Stimulated activated memory B cell treated with anti-CD40 and anti-IgM and Interleukin-4, amounts not matched to agents 10 μg/mL and 1 μg/mL and 100 μg/mL, for 72 hours (primary cell): Measurements from ENCODE around the gene ARHGEF28.

Source experiments
- ATAC-seq: fragments of 150-1000 bp; cut with Tn5 transposase; 2 replicates; pipeline ENCODE4 v1.10.0; 2021
- H3K27ac Mint-ChIP-seq: one replicate; pipeline ENCODE4 v1.8.0; 2022; ENCODE audit warnings: mild to moderate bottlenecking, mixed read lengths
- H3K27me3 Mint-ChIP-seq: one replicate; pipeline ENCODE4 v1.8.0; 2022; ENCODE audit warnings: mixed read lengths
- H3K36me3 Mint-ChIP-seq: one replicate; pipeline ENCODE4 v1.8.0; 2022; ENCODE audit warnings: mixed read lengths
- H3K4me1 Mint-ChIP-seq: one replicate; pipeline ENCODE4 v1.8.0; 2022; ENCODE audit warnings: mixed read lengths
- H3K4me3 Mint-ChIP-seq: one replicate; pipeline ENCODE4 v1.8.0; 2022; ENCODE audit warnings: mild to moderate bottlenecking, moderate library complexity, mixed read lengths
- H3K9me3 Mint-ChIP-seq: one replicate; pipeline ENCODE4 v1.8.0; 2022; ENCODE audit warnings: mixed read lengths

ARHGEF28 gene

DNA sequence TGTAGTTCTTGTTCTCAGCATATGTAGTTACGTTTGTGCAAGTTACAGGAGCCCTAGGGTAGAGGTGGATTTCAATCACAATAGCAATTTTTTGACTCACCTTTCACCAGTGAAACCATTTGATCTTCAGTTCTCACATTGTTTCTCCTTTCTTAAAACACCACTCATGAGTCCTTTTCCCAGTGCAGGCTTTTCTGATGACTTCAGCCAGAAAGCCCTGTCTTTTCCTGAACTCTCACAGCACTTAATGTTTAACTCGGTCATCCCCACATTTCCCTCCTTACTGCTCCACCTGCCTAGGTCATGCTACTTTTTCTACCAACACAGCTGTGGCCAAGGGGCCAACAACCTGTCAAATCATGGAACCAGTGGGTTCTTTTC is 37.9 kb downstream of the ARHGEF28 start:
- Mint-ChIP-seq H3K4me1 (no peaks in the 10 kb centered on the region), H3K36me3 (no peaks in the 10 kb centered on the region), H3K27me3 (no peaks in the 10 kb centered on the region), H3K27ac (no peak overlapping the region), H3K4me3 (no peak overlapping the region), H3K9me3 (no peaks in the 10 kb centered on the region)
- no peak for ATAC-seq

DNA sequence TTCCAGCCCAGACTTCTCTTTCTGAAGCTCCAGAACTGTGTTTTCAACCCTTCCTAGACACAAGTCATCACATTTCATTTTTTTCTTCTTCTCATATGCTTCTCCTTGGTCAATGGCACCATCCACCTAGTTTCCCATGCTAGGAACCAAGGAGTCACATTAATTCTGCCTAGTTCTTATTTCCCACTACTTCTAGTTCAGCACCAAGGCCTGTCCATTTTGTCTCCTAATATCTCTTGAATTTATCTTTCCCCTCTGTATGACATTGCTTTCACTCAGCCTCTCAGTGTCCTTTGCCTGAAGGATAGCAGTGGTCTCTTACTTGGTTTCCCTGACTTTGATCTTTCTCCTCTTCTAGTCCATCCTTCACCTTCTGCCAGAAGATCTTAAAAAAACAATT is 38.8 kb downstream of the ARHGEF28 start:
- Mint-ChIP-seq H3K4me1 (no peaks in the 10 kb centered on the region), H3K36me3 (no peaks in the 10 kb centered on the region), H3K27me3 (no peaks in the 10 kb centered on the region), H3K27ac (no peak overlapping the region), H3K9me3 (no peaks in the 10 kb centered on the region), H3K4me3 (no peak overlapping the region)
- no peak for ATAC-seq

DNA sequence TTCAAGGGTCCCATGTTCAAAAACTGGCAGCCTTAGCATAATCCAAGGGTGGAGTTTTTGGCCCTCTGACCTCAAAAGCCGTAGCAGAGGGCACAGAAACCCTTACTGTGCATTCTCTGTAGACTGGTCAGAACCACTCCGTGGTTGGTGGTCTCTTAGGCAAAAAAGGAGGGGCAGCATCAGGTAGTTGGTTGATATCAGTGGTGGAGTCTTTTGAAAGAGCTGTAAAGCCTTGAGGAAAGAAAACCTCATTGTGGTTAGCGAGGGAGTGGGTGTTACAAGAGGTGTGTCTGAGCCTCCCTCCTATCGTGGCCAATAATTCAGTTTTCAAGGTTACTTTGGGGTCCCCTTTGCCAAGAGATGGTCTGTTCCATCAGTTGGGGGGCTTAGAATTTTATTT is 40.9 kb downstream of the ARHGEF28 start:
- Mint-ChIP-seq H3K4me3 (no peak overlapping the region), H3K4me1 (no peaks in the 10 kb centered on the region), H3K9me3 (no peaks in the 10 kb centered on the region), H3K36me3 (no peaks in the 10 kb centered on the region), H3K27ac (no peak overlapping the region), H3K27me3 (no peaks in the 10 kb centered on the region)
- peak; percentile 5 for ATAC-seq

DNA sequence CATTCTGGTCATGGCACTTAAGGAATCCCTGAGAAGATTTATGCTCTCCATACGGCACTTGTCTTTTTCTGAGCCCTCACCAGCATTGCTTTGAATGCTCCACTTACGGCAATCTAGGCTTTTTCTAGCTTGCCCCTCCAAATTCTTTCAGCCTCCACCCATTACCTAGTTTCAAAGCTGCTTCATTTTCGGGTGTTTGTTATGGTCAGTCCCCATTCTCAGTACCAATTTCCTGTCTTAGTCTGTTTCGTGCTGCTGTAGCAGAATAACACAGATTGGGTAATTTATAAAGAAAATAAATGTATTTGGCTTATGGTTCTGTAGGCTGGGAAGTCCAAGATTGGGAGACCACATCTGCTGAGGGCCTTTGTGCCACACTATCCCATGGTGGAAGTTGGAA is 42.0 kb downstream of the ARHGEF28 start:
- Mint-ChIP-seq H3K36me3 (no peaks in the 10 kb centered on the region), H3K9me3 (no peaks in the 10 kb centered on the region), H3K4me1 (no peaks in the 10 kb centered on the region), H3K4me3 (no peak overlapping the region), H3K27ac (no peak overlapping the region), H3K27me3 (no peaks in the 10 kb centered on the region)
- no peak for ATAC-seq

DNA sequence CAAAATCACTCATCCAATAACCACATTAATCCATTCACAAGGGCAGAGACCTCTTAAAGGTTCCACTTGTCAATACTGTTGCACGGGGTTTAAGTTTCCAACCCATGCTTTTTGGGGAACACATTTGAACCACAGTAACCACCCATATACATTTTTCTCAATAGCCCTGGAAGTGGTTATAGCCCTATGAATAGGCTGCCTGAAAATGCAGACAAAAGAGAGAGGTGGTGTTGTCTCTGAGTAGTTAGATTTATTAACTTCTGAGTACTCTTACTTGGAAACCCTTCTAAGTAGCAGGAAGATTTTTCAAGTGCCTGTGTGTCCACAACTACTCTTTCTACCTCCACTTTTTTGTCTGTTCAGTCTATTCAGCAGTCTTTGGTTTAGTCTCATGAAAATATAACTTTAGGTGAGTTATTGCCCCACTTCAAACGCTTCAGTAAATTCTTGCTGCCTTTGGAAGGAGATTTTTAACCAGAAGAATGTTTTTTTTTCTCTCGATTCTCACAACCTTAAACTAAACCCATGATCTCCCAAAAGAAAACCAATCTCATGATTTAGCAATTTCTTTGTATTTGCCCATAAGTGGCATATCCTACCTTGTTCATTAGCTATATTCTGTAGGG is 42.6 kb downstream of the ARHGEF28 start:
- Mint-ChIP-seq H3K4me1 (no peaks in the 10 kb centered on the region), H3K36me3 (no peaks in the 10 kb centered on the region), H3K4me3 (no peak overlapping the region), H3K9me3 (no peaks in the 10 kb centered on the region), H3K27ac (no peak overlapping the region), H3K27me3 (no peaks in the 10 kb centered on the region)
- ATAC-seq, result no peak

- Mint-ChIP-seq H3K4me1 (no peaks in the 10 kb centered on the region), H3K27ac (no peak overlapping the region), H3K36me3 (no peaks in the 10 kb centered on the region), H3K27me3 (no peaks in the 10 kb centered on the region), H3K4me3 (no peak overlapping the region), H3K9me3 (no peaks in the 10 kb centered on the region)
- no peak for ATAC-seq
These were observed 44.7 kb downstream of the ARHGEF28 start for GRCh38 chr5:73670731-73671130.

- Mint-ChIP-seq H3K27me3 (no peaks in the 10 kb centered on the region), H3K4me1 (no peaks in the 10 kb centered on the region), H3K27ac (no peak overlapping the region), H3K4me3 (no peak overlapping the region), H3K9me3 (no peaks in the 10 kb centered on the region), H3K36me3 (no peaks in the 10 kb centered on the region)
- ATAC-seq, result no peak
These were observed 46.1 kb downstream of the ARHGEF28 start for GRCh38 chr5:73672132-73672531.

GRCh38 chr5:73673161-73673591 is 47.2 kb downstream of the ARHGEF28 start:
- Mint-ChIP-seq H3K4me1 (no peaks in the 10 kb centered on the region), H3K36me3 (no peaks in the 10 kb centered on the region), H3K27me3 (no peaks in the 10 kb centered on the region), H3K9me3 (no peaks in the 10 kb centered on the region), H3K27ac (no peak overlapping the region), H3K4me3 (no peak overlapping the region)
- no peak for ATAC-seq

- Mint-ChIP-seq H3K4me1 (no peaks in the 10 kb centered on the region), H3K27me3 (no peaks in the 10 kb centered on the region), H3K27ac (no peak overlapping the region), H3K4me3 (no peak overlapping the region), H3K9me3 (no peaks in the 10 kb centered on the region), H3K36me3 (no peaks in the 10 kb centered on the region)
- ATAC-seq, result no peak
These were observed 48.6 kb downstream of the ARHGEF28 start for GRCh38 chr5:73674669-73675004.

GRCh38 chr5:73678322-73678740 is 52.3 kb downstream of the ARHGEF28 start:
- Mint-ChIP-seq H3K9me3 (no peaks in the 10 kb centered on the region), H3K4me3 (no peak overlapping the region), H3K27ac (no peak overlapping the region), H3K36me3 (no peaks in the 10 kb centered on the region), H3K27me3 (no peaks in the 10 kb centered on the region), H3K4me1 (no peaks in the 10 kb centered on the region)
- ATAC-seq, result no peak

DNA sequence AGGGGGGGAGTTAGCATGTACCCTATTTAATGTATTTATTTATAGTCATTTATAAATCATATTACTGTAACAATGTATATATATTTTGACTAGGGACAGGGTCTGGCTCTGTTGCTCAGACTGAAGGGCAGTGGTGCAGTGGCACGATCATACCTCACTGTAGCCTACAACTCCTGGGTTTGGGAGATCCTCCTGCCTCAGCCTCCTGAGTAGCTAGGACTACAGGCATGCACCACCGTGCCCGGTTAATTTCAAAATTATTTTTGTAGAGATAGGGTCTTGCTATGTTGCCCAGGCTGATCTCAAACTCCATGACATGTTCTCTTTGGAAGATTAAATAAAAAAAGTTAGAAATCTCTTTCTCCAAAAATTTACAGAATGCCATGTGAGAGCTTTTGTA is 52.8 kb downstream of the ARHGEF28 start:
- peak; percentile 46 for ATAC-seq
- no peaks in the 10 kb centered on the region for H3K36me3 Mint-ChIP-seq
- no peaks in the 10 kb centered on the region for H3K4me1 Mint-ChIP-seq
- H3K9me3 Mint-ChIP-seq, result no peaks in the 10 kb centered on the region
- H3K4me3 Mint-ChIP-seq, result no peak overlapping the region
- no peak overlapping the region for H3K27ac Mint-ChIP-seq
- H3K27me3 Mint-ChIP-seq, result no peaks in the 10 kb centered on the region

DNA sequence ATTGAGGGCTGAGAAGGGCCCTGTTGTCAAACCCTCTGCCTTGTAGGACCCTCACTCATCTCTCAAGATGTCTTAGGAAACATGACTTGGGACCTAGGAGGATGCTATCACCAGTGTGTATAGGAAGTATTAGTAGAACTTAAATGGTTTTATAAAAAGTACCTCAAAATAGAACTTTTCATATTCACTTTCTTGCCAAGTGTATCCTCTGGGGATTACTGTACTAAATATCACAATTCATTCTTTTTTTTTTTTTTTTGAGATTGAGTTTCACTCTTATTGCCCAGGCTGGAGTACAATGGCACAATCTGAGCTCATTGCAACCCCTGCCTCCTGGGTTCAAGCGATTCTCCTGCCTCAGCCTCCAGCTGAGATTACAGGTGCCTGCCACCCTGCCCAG is 56.2 kb downstream of the ARHGEF28 start:
- Mint-ChIP-seq H3K27ac (no peak overlapping the region), H3K27me3 (no peaks in the 10 kb centered on the region)
- no peak for ATAC-seq

GRCh38 chr5:73684691-73685090 is 58.7 kb downstream of the ARHGEF28 start:
- no peaks in the 10 kb centered on the region for H3K9me3 Mint-ChIP-seq
- no peaks in the 10 kb centered on the region for H3K4me1 Mint-ChIP-seq
- H3K4me3 Mint-ChIP-seq, result no peak overlapping the region
- no peaks in the 10 kb centered on the region for H3K36me3 Mint-ChIP-seq
- H3K27me3 Mint-ChIP-seq, result no peaks in the 10 kb centered on the region
- ATAC-seq, result no peak
- H3K27ac Mint-ChIP-seq, result no peak overlapping the region

More for the DNA sequence above, 56.2 kb downstream of the ARHGEF28 start:
- H3K4me1 Mint-ChIP-seq, result no peaks in the 10 kb centered on the region
- no peak overlapping the region for H3K4me3 Mint-ChIP-seq
- no peaks in the 10 kb centered on the region for H3K36me3 Mint-ChIP-seq
- no peaks in the 10 kb centered on the region for H3K9me3 Mint-ChIP-seq

- Mint-ChIP-seq H3K4me1 (no peaks in the 10 kb centered on the region), H3K27me3 (peaks cover under 1% of the 10 kb centered on the region), H3K36me3 (no peaks in the 10 kb centered on the region), H3K4me3 (no peak overlapping the region), H3K27ac (no peak overlapping the region), H3K9me3 (no peaks in the 10 kb centered on the region)
- no peak for ATAC-seq
These were observed 60.9 kb downstream of the ARHGEF28 start for GRCh38 chr5:73686912-73687311.

DNA sequence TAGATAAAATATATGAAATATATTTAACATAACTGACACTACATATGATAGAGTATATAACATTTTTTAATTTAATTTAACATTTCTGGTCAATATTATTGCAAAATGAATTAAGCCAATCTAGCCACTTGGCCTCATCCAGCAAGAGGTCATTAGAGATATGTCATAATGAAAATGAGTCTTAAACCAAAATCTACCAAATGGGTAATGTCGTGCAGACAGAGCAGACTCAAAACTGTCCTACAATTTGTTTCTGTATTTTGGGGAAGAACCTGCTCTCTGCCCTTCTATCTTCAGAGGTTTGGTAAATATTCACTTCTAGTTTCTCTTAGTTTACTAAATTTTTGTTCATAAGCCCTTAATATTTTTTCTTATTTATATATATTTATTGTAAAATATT is 61.4 kb downstream of the ARHGEF28 start:
- Mint-ChIP-seq H3K4me1 (no peaks in the 10 kb centered on the region), H3K27ac (no peak overlapping the region), H3K36me3 (no peaks in the 10 kb centered on the region), H3K9me3 (no peaks in the 10 kb centered on the region), H3K27me3 (peaks cover 5% of the 10 kb centered on the region), H3K4me3 (no peak overlapping the region)
- no peak for ATAC-seq

DNA sequence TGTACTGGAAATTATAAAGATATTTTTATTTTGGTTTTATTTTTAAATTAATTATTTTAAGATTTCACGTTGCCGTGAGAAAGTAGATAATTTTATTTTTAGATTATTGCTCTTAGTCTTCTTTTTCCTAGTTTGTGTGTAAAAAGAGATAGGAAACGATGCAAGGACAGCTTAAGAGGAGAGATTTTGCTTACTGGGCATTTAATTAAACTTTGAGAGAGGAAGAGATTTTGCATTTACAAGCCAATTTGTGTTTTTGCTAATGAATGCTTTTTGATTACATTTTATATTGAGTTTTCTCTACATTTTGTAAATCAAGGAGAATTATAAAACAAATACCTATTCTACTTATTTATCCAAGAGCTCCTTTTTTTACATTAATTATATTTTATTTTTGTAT is 64.0 kb downstream of the ARHGEF28 start:
- Mint-ChIP-seq H3K4me3 (no peak overlapping the region), H3K27me3 (peaks cover 23% of the 10 kb centered on the region), H3K36me3 (no peaks in the 10 kb centered on the region), H3K9me3 (no peaks in the 10 kb centered on the region), H3K4me1 (no peaks in the 10 kb centered on the region), H3K27ac (no peak overlapping the region)
- ATAC-seq, result no peak
